Fibroblast of upper back skin (primary cell): ENCODE data around the gene WDR37.
"Not testable (repeated sequence)": the region's sequence is repeated elsewhere in the genome, so short reads cannot be mapped to it uniquely, and the experiment has no call there.

Experiments
- DNase-seq: peaks from one replicate; pipeline ENCODE4 v3.0.0-alpha.2; 2013

The WDR37 gene

DNA sequence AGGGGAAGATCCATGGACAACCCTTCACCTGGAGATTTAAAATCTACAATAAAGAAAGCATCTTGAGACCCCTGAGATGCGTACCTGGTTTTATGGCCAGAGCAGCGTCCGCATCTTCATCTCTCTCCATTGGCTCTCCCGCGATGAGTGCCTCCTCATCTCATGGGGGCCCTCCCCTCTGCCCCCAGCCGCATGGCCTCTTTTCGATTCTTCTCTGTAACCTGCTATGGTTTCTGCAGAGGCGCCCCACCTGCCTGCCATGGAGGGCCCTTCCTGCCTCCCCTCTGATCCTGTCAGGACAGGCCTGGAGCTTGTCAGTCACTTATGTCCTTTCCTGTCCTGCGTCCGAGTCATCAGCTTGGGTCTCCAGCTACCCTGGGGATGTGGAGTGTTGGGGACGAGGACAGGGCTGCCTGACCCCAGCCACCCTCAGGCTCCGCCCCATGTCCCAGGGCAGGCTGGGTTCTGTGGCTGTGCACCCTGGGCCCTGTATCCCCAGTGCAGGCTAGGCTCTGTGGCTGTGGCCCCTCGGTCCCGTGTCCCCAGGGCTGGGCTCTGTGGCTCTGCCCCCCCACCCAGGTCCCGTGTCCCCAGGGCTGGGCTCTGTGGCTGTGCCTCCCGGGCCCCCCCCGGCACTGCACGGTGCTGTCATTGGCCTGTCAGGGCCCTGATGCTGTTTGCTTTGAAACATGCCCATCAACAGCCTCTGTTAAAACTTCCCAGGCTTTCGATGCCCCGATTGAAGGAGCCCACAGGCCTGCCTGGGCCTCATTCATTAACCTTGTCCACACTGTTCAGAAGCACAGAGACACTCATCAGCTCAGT is 99.8 kb downstream of the WDR37 start:
- no peak for DNase-seq

DNA sequence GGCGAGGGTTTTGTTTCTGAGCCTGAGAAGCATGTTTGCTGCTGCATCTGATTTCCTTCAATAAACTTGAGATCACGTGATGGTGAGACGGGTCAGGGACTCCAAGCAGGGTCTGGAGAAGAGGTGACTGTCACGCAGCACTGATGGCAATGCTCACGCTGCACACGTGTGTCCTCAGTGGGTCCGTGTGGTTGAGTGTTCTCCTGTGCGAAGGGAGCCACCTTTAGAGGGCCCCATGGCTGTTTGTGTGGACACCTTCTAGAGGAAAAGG is 100.4 kb downstream of the WDR37 start:
- no peak for DNase-seq

DNA sequence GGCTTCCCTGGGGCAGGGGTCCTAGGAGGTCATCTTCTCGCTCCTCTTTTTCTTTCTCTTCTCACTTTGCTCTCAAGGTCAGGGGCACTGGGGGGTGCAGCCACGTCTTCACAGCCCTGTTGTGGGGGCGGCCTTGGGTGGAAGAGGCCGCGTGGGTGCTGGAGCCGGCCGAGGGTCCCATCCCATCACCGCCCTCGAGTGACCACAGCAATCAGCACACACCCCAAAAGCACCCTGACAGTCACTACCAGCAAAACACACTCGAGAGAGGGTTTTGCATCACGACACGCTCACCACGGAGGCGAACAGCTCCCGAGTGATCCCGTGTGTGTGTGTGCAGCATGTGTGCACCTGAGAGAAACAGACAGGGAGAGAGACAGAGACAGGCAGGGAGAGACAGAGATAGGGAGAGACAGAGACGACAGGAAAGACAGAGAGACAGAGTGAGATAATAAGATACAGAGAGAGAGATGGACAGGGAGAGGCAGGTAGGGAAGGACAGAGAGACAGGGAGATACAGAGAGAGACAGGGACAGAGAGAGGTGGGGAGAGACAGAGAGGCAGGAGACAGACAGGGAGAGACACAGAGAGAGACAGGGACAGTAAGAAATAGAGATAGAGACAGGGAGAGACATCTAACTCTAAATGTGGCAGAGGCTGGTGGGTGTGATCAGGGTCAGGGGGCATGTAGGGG is 100.9 kb downstream of the WDR37 start:
- no peak for DNase-seq

DNA sequence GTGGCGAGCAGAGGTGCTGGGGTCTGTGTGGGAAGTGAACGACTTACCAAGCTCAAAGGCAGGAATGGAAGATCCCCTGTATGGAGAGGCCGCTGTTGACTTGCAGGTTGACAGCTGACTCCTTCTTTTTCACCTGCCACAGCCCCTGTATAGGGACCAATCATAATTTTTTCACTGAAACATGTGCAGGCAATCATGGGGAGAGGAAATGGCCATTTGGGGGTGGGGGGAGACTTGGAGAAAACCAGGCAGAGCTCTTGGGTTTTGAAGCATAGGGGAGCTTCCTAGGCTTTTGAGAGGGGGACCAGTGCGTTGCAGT is 101.4 kb downstream of the WDR37 start:
- DNase-seq, result no peak

DNA sequence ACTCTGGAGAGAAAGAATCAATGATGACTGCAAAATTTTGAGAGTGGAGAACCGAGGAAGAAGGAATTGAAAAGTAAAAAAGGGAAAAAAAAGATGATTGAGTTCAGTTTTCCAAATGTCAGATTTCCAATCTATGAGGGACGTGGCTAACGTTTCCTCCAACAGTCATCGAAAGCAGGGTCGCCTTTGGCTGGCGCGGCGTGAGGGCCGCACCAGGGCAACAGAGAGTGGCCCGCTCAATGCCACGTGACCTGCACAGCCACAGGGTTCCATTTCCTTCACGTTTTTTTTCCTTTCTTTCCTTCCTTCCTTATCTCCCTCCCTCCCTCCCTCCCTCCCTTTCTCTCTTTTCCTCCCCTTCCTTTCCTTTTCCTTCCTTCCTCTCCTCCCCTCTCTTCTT is 101.9 kb downstream of the WDR37 start:
- no peak for DNase-seq

DNA sequence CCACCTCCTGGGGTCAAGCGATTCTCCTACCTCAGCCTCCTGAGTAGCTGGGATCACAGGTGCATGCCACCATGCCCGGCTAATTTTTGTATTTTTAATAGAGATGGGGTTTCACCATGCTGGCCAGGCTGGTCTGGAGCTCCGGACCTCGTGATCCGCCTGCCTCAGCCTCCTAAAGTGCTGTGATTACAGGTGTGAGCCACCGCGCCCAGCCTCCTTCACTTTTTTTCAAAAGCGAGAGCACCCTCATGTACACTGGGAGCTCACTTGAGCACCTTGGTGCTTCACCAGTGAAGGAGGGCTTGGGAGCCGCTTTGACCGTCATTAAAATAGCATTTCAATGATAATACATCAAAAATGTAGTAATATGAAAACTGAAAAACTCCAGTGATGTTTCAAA is 102.4 kb downstream of the WDR37 start:
- DNase-seq, result not testable (repeated sequence)

DNA sequence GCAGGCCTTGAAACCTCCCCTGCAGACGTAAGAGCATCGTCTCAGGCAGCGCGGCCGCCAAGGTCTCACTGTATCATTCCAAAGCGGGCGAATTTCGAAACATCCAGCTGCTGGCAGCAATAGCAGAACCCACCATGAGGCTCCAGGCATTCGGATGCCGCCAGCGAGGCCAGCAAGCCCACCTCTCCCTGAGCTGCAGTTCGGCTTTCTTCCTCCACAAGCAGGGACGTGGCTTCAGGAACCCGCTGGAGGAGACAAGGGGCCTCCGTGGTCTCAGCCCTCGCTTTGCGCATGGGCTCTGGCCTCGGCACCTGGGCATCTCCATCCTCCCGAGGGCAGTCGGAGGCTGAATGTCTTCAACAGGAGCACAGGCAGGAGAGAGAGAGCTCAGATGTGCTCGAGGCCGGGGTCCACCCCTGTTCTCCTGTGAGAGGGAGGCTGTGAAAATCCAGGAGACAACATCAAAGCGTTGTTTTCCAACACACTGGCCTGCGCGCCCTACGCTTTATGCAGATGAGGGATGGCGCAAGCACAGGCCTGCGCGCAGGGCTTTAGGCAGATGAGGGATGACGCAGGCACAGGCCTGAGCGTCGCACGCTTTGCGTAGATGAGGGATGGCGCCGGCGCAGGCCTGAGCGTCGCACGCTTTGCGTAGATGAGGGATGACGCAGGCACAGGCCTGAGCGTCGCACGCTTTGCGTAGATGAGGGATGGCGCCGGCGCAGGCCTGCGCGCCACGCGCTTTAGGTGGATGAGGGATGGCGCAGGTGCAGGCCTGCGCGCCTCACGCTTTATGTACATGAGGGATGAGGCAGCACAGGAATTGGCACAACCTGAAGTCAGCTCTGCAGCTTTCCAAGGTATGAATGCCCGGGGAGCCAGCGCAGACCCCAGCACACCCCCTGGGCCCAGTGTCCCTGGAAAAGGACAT is 103.2 kb downstream of the WDR37 start:
- DNase-seq, result no peak

DNA sequence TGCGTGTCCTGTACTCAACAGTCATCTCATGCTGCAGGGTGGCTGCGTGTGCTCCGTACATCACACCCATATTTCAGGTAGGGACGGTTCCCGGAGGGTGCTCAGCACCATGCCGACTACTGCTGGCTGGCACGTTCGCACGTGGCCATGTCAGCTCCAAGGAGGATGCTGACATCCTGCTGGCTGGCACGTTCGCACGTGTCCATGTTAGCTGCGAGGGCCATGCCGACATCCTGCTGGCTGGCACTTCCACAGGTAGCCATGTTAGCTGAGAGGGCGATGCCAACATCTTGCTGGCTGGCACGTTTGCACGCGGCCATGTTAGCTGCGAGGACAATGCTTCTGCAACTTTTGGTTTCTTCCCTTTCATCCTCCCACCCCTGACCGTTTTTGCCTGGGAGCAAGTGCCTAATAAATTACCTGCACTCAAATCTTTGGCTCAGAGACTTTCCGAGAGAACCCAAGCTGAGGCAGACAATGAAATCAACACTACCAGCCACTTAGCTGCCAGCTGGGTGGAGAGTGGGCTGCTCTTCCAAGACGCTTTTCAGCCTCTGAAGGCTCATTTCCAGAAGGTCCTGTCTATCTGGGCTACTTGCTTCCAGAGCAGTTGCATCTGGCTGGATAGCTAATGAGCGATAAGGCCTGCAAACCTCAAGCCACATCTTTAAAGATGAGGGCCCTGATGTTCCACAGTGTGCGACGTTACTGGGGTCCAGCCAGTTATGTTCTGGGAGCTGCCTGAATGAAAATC is 104.6 kb downstream of the WDR37 start:
- DNase-seq, result no peak

DNA sequence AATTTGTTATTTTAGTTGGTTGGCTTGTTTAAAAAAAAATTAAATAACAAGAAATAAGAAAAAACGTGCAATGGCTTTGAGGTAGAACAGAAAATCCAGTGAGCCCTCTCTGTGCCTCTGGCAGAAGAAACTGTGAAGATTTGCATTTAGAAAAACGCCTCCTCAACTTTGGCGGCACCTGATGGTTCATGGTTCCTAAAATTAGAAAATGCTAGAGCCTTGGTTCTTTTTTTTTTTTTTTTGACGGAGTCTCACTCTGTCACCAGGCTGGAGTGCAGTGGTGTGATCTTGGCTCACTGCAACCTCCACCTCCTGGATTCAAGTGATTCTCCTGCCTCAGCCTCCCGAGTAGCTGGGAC is 105.1 kb downstream of the WDR37 start:
- not testable (repeated sequence) for DNase-seq

DNA sequence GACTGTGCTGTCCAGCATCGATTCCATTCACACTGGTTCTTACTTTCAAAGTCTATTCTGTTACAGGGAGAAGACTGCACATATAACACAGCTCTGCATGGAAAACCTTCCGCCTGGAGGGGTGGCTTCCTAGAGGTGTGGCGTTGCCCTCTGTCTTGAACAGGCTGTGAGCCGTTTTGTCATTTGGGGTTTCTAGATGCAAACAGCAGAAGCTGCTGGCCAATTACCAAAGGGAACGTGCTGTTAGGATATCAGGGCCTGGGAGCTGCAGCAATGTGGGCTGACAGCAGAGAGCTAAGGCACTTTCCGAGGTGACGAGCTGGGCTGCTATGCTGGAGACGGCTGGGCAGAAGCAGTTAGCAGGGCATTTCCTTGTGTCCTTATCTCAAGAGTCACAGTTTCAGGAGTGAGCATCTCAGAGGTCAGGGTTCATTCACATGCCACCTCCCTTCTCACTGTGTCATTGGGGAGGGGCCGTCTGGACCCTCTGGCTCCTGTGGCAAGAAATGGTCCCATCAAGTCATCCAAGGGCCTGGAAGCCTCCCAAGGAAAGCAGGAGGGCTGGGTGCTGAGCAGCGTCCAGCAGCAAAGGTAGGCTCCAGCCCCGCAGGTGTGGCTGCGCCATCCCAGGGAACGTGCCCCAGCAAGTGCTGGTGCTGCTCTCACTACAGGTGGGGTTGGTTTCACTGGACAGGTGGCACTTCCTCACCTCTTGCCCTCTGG is 106.5 kb downstream of the WDR37 start:
- no peak for DNase-seq

DNA sequence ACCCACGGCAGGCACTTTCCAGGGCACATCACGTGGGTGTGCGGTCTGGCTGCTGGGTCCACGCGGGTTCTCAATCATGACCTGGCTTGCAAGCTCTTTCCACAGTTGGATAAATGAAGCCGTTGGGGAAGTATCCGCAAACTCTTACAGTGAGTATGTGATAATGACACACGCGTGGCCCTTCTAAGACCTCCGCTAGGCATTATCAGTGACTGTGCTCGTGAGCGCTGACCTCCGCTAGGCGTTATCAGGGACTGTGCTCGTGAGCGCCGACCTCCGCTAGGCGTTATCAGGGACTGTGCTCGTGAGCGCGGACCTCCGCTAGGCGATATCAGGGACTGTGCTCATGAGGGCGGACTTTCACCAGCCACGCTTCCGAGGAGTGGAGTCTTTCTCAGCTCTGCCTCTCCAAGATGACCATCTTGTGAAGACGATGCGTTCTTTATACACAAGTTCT is 107.0 kb downstream of the WDR37 start:
- no peak for DNase-seq

DNA sequence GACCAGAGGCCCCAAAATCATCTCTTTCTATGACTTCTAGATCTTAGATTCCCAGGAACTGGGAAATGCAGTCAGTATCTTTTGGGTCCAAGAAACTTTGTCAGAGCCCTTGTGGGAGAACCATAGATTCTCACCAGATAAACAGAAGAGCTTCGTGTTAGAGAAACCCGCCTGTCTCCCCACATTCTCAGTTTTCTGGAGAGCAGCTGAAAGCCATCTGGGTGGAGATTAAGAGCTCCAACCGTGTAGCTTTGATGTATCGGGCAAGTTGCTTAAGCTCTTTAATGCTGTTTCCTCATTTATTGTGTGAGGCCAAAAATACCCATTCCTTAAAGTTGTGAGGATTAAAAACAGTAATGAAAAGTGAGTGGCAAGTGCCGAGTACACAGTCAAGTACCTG is 107.6 kb downstream of the WDR37 start:
- no peak for DNase-seq

DNA sequence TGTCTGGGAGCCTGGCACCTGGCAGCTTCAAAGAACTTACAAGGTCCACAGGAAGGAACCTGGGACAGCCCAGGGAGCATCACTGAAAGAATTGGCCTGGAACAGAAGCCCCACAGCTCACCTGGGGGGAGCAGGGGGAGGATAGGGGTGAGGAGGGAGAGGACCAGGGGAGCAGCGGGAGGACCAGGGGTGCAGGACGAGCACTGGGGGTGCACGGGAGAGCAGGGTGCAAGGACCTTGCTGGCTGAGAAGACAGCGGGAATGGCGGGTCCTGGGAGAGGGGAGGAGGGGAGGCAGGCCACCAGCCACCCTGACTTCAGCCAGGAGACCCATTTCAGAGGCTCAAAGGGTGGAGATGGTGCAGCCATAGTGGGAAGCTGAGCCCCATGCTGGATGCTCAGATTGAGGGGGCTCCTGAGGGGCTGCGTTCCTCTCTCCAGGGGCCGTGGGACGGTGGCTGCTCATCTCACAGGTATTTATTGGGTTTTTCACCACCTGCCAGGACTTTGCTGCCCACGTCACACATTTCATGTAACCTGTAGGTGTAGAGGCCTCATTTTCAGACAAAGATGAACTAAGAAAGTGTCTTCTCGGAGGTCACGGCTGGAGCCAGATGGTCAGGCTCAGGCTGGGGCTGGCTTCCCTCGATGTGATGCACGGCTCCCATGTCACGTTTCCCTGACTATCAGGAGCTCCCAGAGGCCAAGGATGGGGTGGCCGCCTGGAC is 110.1 kb downstream of the WDR37 start:
- DNase-seq, result no peak

DNA sequence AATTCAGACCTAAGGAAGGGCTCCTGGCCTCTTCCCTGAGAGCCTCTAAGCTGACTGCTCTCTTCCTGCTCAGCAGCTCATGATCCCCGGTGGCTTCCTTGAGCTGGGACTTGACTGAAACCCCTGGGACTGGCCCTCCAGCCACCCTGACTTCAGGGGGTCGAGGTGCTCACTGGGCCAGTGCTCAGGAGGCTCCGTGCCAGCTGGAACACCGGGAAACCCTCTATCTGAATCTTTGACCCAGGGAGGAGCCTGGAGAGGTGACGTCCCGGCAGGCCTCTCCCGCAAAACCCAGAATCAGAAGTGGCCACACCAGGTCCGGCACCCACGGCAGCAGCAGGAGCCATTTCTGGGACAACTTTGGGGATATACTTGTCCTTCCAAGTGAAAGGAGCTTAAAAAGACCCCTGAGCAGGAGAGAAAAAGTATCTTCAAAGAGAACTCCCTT is 110.7 kb downstream of the WDR37 start:
- DNase-seq, result no peak

DNA sequence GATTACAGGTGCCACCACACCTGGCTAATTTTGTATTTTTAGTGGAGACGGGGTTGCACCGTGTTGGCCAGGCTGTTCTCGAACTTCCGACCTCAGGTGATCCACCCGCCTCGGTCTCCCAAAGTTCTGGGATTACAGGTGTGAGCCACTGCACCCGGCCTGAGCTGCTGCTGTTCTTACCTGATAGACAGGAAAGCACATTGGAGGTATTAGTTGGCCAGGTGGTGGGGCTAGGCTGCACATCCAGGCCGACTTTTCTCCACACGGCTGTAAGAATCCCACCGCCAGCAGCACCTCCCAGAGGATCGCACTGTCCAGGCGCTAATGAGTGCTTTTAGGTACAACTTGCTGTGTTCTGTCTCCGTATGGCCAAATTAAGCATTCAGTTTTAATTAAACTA is 112.6 kb downstream of the WDR37 start:
- DNase-seq, result no peak

DNA sequence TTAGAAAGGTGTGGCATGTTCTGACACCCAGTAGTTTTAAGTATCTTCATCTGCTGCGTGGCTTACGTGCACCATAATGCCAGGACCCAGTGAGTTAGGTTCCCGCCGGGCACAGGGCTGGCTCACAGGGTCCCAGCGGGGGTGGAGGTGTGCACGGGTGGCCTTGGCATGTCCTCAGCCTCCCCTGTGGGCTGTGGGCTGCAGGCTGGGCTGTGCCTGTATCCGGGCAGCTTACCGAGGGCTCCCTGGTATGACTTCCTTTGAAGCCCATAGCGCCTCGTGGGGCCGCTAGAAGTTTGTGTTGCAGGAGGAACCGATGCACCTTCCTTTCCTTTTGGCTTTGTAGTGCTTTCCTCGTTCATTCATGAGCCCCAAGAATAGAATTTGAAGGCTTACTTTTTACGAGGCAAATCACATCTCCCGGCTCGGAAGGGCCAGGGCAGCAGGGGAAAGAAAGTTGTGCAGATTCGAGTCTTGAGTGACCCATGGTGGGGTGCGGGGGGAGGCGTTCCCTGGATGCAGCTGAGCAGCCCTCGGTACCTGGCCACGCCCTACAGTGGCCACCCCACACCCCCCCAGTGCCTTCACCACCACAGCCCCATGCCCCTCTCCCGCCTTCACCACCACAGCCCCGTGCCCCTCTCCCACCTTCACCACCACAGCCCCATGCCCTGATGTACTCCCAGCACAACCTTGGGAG is 113.2 kb downstream of the WDR37 start:
- no peak for DNase-seq

DNA sequence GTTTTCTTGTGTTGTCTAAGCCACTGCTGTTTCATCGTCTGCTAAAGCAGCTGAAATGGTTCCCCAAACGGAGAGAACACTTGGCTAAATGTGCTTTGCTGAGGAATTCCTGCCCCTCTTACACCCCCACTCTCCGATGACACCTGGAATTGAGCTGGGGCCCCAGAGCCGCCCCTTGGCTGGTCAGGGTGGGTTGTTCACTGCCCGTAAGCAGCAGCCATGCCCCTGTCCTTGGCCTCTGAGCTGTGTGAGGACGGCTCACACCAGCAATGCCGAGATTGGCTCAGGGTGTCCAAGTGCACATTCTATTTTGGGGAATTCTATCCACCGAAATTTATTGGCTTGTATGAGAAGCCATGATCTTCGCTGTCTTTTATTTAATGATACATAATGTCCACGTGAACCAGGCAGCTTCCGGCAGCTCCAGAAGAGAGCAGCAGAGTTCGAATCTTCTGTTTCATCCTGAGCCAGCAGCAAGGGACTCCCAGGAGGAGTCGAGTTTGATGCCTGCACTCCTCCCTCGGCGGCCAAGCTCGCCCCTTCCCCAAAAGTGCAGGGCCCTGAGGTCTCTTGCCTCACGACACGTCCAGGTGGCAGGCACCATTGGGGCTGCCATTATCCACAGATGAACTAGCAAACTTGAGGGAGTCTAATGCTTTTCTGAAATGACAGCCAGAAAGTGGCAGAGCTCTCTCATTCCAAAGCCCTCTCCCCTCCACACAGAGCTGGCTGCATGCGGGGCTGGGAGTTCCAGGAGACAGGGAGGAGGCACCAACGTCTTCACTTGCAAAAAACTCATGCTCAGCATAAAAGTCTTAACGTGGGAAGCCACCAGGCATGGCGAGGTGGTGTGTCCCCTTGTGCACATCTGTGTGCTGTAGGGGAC is 114.0 kb downstream of the WDR37 start:
- no peak for DNase-seq

DNA sequence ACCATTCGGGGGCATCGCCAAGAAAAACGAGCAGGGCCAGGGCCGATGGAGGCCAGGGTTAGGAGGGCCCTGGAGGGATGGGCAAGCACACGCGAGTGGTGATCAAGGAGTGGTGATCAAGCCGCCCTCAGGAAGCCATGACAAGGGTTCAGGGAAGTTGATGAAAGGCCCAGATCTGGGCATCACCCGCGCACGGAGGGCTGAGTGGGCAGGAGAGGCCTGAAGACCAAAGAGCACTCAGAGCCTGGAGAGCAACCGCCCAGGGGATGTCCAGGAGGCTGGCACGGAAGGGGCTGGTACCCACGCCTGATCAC is 114.6 kb downstream of the WDR37 start:
- DNase-seq, result no peak

DNA sequence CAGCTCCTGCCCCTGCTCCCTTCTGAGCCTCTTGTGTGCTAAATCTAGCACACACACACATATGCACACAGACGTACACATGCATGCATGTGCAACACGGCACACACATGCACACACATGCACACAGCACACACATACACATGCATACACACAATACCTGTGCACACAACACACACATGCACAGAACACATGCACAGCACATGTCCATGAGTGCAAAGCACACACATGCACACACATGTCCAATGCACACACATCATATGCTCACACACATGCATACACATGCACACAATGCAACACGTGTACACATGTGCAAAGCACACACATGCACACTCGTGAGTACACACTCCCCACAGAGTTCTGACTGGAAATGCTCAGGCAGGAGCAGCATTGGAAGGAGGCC is 115.0 kb downstream of the WDR37 start:
- no peak for DNase-seq

DNA sequence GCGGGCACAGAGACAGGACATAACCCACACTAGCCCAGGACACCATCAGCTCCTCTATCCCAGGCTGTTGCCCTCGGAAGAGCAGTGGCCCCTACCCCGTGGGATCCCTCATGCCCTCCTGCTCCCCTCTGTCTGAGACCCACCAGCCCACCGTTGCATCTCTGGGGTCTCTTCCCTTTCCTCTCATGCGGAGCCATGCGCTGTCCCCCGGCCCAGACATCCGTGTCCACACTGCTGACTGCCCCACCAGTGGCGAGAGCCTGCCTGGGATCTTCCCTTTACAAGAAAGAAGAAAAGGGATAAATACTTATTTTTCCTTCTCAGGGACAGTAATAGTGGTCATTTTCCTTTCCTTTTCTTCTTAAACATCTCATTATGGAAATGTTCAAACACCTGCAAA is 115.4 kb downstream of the WDR37 start:
- DNase-seq, result no peak
